ENCODE measurements around the gene SYNM. TPM values are rescaled to one million over a fixed set of nuclear protein-coding genes. Genes with fewer than 3 reads are reported as not detected.

The SYNM gene
- total RNA-seq, 1 donor from 2014 or later = 0.02 TPM

DNA sequence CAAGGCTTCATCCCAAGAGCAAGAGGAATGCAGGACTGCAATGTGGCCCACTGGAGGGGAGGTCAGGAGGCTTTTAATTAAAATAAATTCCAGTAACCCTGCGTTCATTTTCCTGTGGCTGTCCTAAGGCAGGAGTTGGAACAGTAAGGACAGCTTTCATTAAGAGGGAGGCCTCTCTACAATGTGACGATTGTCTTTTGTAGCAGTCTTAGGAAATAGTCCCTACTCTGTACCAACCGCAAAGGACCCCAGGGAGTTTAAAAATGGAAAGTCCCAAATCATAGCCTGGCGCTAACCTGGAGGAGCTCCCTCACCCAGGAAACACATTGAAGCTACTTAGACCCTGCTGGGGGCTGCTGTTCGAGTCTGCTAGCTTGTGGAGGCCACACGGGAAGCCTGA lies 62.8 kb downstream of the SYNM start:
- POLR2A ChIA-PET = no interaction called here
- Mint-ChIP-seq H3K4me3 (no peak overlapping the region), H3K27me3 (no peaks in the 10 kb centered on the region), H3K27ac (no peak overlapping the region), H3K4me1 (peaks cover 20% of the 10 kb centered on the region), H3K36me3 (ENCODE audit: low read depth) (no peaks in the 10 kb centered on the region), H3K9me3 (no peaks in the 10 kb centered on the region)
- DNase-seq (no peak), ATAC-seq (ENCODE audit: low read depth) (peak; percentile 66)
- TF ChIP-seq CTCF (IDR thresholded peaks at IDR 0.05) = no peak
- intact Hi-C loops (cut with micrococcal nuclease) = no loop called here
- CTCF ChIA-PET = interaction anchor here (1.3 kb wide), 1 partner anchor 41 kb away, joined by 3 read pairs; no protein-coding TSS in a partner anchor

DNA sequence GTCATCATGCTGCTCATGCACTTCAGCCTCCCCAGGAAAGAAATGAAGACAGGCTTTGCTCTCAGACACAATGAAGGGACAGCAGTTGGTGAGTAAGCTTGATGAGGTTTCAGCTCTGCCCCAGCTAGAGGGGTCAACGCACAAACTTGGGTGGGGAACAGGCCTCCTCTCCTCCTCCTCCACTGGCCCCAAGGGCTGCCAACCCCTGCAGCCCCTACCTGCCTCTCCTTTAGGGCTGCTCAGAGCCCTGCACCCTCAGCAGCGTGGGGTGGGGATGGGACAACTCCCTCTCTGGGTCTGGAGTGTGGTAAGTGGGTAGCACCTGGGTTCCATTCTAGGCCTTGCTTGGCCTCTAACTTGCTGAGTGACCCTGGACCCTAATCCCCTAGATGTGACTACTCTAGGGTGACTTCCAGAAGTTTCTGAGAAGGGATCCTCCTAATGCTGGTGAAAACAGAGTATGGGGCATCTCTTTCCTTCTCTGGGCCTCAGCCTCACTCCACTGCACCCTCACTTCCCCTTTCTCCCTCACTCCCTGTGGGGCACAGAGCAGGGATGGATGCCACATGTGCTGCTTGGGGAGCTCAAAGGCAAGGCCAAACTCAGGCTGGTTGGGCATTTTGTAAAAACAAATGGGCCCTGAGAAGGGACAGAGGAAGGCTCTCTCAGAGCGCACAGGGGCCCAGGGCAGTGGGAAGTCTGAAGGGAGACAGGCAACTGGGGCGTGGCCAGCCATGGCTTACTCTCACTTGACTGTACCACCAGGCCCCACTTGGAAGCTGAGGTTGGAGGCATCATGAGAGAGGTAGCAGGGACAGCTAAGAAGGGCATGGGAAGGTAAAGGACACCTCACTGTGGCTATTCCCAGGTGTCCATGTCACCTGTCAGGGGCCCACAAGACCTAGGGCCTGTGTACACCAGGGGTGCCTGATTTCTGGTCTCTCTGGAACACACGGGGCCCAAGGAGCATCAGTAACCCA lies 64.0 kb downstream of the SYNM start:
- no peak overlapping the region for H3K4me3 Mint-ChIP-seq
- H3K27ac Mint-ChIP-seq = no peak overlapping the region
- no peak for DNase-seq
- H3K4me1 Mint-ChIP-seq = peaks cover 20% of the 10 kb centered on the region
- ChIA-PET POLR2A (interaction anchor here (0.6 kb wide), 1 partner anchor 564 kb away, joined by 6 read pairs; the partner anchor contains the start of gene LYSMD4), CTCF (interaction anchor here (1.3 kb wide), 1 partner anchor 40 kb away, joined by 3 read pairs; no protein-coding TSS in a partner anchor)
- no peak for TF ChIP-seq CTCF (IDR thresholded peaks at IDR 0.05)
- no peaks in the 10 kb centered on the region for H3K9me3 Mint-ChIP-seq
- intact Hi-C loops (cut with micrococcal nuclease) = no loop called here
- H3K36me3 Mint-ChIP-seq (ENCODE audit: low read depth) = no peaks in the 10 kb centered on the region
- peak; percentile 49 for ATAC-seq (ENCODE audit: low read depth)
- no peaks in the 10 kb centered on the region for H3K27me3 Mint-ChIP-seq

DNA sequence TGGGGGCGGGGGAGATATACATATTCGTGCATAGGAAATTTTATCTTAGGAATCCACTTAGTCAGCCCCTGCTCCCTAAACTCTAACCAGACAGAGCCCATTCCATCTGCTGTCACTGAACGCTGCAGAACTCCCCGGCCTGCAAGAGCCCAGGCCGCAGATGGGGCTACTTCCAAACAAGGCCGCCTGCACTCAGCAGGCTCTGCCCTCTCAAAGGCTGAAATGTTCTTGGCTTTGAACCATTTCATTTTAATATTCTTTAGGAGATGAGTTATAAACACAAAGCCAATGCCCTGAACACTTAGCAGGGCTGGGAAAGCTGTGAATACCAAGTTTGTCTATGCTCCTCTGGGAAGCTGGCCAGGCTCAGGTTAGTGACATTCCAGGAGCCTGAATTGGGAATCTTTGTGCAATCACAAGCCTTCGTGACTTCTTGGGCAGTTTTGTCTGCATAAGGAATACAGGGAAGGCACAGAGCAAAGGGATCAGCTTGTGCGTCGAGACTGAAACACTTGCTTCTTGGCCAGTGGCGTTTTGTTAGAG lies 65.0 kb downstream of the SYNM start:
- TF ChIP-seq CTCF (IDR thresholded peaks at IDR 0.05) = no peak
- intact Hi-C loops (cut with micrococcal nuclease) = no loop called here
- CTCF ChIA-PET = no interaction called here
- Mint-ChIP-seq H3K4me3 (no peak overlapping the region), H3K4me1 (peaks cover 20% of the 10 kb centered on the region), H3K27ac (no peak overlapping the region), H3K27me3 (no peaks in the 10 kb centered on the region), H3K36me3 (ENCODE audit: low read depth) (no peaks in the 10 kb centered on the region), H3K9me3 (no peaks in the 10 kb centered on the region)
- POLR2A ChIA-PET = interaction anchor here (0.6 kb wide), 1 partner anchor 563 kb away, joined by 6 read pairs; the partner anchor contains the start of gene LYSMD4
- no peak for DNase-seq
- no peak for ATAC-seq (ENCODE audit: low read depth)

- Mint-ChIP-seq H3K4me1 (peaks cover 20% of the 10 kb centered on the region), H3K36me3 (ENCODE audit: low read depth) (no peaks in the 10 kb centered on the region), H3K27me3 (no peaks in the 10 kb centered on the region), H3K9me3 (no peaks in the 10 kb centered on the region), H3K27ac (no peak overlapping the region), H3K4me3 (no peak overlapping the region)
- DNase-seq (no peak), ATAC-seq (ENCODE audit: low read depth) (no peak)
- ChIA-PET POLR2A (no interaction called here), CTCF (no interaction called here)
- TF ChIP-seq CTCF (IDR thresholded peaks at IDR 0.05) = no peak
- intact Hi-C loops (cut with micrococcal nuclease) = no loop called here
These were observed 65.7 kb downstream of the SYNM start for GRCh38 chr15:99170476-99171065.

- ChIA-PET CTCF (no interaction called here), POLR2A (no interaction called here)
- intact Hi-C loops (cut with micrococcal nuclease) = no loop called here
- no peak overlapping the region for H3K4me3 Mint-ChIP-seq
- no peak for TF ChIP-seq CTCF (IDR thresholded peaks at IDR 0.05)
- H3K4me1 Mint-ChIP-seq = peaks cover 19% of the 10 kb centered on the region
- no peaks in the 10 kb centered on the region for H3K9me3 Mint-ChIP-seq
- ATAC-seq (ENCODE audit: low read depth) = no peak
- H3K27ac Mint-ChIP-seq = no peak overlapping the region
- no peaks in the 10 kb centered on the region for H3K27me3 Mint-ChIP-seq
- DNase-seq = no peak
- H3K36me3 Mint-ChIP-seq (ENCODE audit: low read depth) = no peaks in the 10 kb centered on the region
These were observed 67.3 kb downstream of the SYNM start for GRCh38 chr15:99172171-99172570.
